Gastroesophageal sphincter (tissue), 4 donors: ENCODE measurements around the gene GCNT1. TPM values are rescaled to one million over a fixed set of nuclear protein-coding genes. Genes with fewer than 3 reads are reported as not detected.
"Not testable (repeated sequence)": the region's sequence is repeated elsewhere in the genome, so short reads cannot be mapped to it uniquely, and the experiment has no call there.

ENCODE experiments used
- ATAC-seq: fragments of 150-250 bp; one replicate; pipeline ENCODE4 v1.9.1; 2016; ENCODE audit warnings: mild to moderate bottlenecking, moderate library complexity
- H3K27ac ChIP-seq, 4 donors: fragments of 200-600 bp; sonication (generic) in 3 of 4; 1 replicate in 3 of 4; 2 replicates in 1 of 4; pipeline ENCODE4 v1.5.1; 2016 to 2019
- H3K27me3 ChIP-seq: fragments of 200-600 bp; sonication (generic); one replicate; pipeline ENCODE4 v1.5.1; 2019
- H3K36me3 ChIP-seq, 2 donors: fragments of 200-600 bp; sonication (generic); one replicate each; pipeline ENCODE4 v1.5.1; 2019; ENCODE audit warnings: control low read depth in 1 of 2
- H3K4me1 ChIP-seq, 3 donors: fragments of 200-600 bp; sonication (generic); 1 replicate in 2 of 3; 2 replicates in 1 of 3; pipeline ENCODE4 v1.5.1; 2016 to 2019; ENCODE audit warnings: control low read depth in 2 of 3
- H3K4me3 ChIP-seq, 2 donors: fragments of 200-600 bp; sonication (generic); one replicate each; pipeline ENCODE4 v1.5.1; 2019; ENCODE audit warnings: mild to moderate bottlenecking in 1 of 2, moderate library complexity in 1 of 2
- H3K9me3 ChIP-seq, 3 donors: fragments of 200-600 bp; sonication (generic); one replicate each; pipeline ENCODE4 v1.5.1; 2017 to 2019; ENCODE audit warnings: control low read depth in 2 of 3
- CTCF ChIP-seq, 4 experiments: fragments of 200-600 bp in 2 of 4; fragments of 450-650 bp in 2 of 4; sonication (generic) in 1 of 4; IDR thresholded peaks; one replicate each; pipeline ENCODE4 v1.5.1; 2017 to 2019; ENCODE audit warnings: antibody characterized with exemption in 4 of 4, mild to moderate bottlenecking in 2 of 4, moderate library complexity in 2 of 4
- EP300 ChIP-seq: sonication (generic); formaldehyde crosslinking; IDR thresholded peaks from one replicate; pipeline ENCODE4 v1.6.1; 2017; ENCODE audit warnings: antibody characterized with exemption, mild to moderate bottlenecking
- POLR2A ChIP-seq, 2 donors: fragments of 450-650 bp; IDR thresholded peaks; one replicate each; pipeline ENCODE4 v1.6.1; 2017; ENCODE audit warnings: antibody characterized with exemption in 2 of 2, mild to moderate bottlenecking in 2 of 2, moderate library complexity in 1 of 2
- POLR2AphosphoS5 ChIP-seq: sonication (generic); formaldehyde crosslinking; IDR thresholded peaks from one replicate; pipeline ENCODE4 v1.6.1; 2017; ENCODE audit warnings: antibody characterized with exemption
- WGBS, 2 donors: methylation state at CpG; one replicate each; pipeline ENCODE4 v1.1.5; 2018; ENCODE audit warnings: low coverage in 1 of 2; 5-methylcytosine and 5-hydroxymethylcytosine counted together
- total RNA-seq, 4 donors: library from RNA; depleted of rRNA; stranded (reverse); fragments of >200 nt; gene quantifications; one replicate each; pipeline ENCODE4 v1.1.0, GENCODE V29; 2016

The GCNT1 gene
- total RNA-seq, 4 donors from 2014 or later, result 2.0 to 5.7 (median 3.5) TPM

GRCh38 chr9:76486151-76486550 lies 27.2 kb downstream of the GCNT1 start:
- Histone ChIP-seq H3K27ac (no peak overlapping the region), H3K9me3 (no peaks in the 10 kb centered on the region), H3K4me3 (no peak overlapping the region), H3K27me3 (no peaks in the 10 kb centered on the region), H3K36me3 (no peaks in the 10 kb centered on the region), H3K4me1 (no peaks in the 10 kb centered on the region)
- no peak for ATAC-seq
- 77 to 85% methylated on average over 2 of the region's 2 CpGs for WGBS, 2 donors
- TF ChIP-seq CTCF (IDR thresholded peaks at IDR 0.05), result no peak
- no peak for TF ChIP-seq POLR2A (IDR thresholded peaks at IDR 0.05)
- no peak for TF ChIP-seq EP300
- no peak for TF ChIP-seq POLR2AphosphoS5

GRCh38 chr9:76490249-76490990 lies 31.4 kb downstream of the GCNT1 start:
- Histone ChIP-seq H3K27me3 (no peaks in the 10 kb centered on the region), H3K27ac (no peak overlapping the region), H3K9me3 (no peaks in the 10 kb centered on the region), H3K4me3 (no peak overlapping the region), H3K36me3 (no peaks in the 10 kb centered on the region), H3K4me1 (no peaks in the 10 kb centered on the region)
- no peak for TF ChIP-seq POLR2A (IDR thresholded peaks at IDR 0.05)
- TF ChIP-seq CTCF (IDR thresholded peaks at IDR 0.05), result no peak
- TF ChIP-seq EP300, result no peak
- TF ChIP-seq POLR2AphosphoS5, result no peak
- WGBS, 2 donors, result 89 to 93% methylated on average over 6 of the region's 6 CpGs
- ATAC-seq, result no peak

- not testable (repeated sequence) for ATAC-seq, H3K36me3 ChIP-seq, H3K4me3 ChIP-seq, H3K4me1 ChIP-seq, H3K27me3 ChIP-seq, H3K27ac ChIP-seq, H3K9me3 ChIP-seq
- 50 to 62% methylated on average over 1 of the region's 1 CpG for WGBS, 2 donors
These were observed 32.1 kb downstream of the GCNT1 start for GRCh38 chr9:76491056-76491455.

- not testable (repeated sequence) for H3K9me3 ChIP-seq, H3K36me3 ChIP-seq, ATAC-seq, H3K4me1 ChIP-seq, H3K4me3 ChIP-seq, H3K27ac ChIP-seq, H3K27me3 ChIP-seq
- WGBS, 2 donors, result 90 to 100% methylated on average over 1 of the region's 1 CpG
These were observed 34.5 kb downstream of the GCNT1 start for GRCh38 chr9:76493496-76493895.

GRCh38 chr9:76500061-76500460 lies 41.1 kb downstream of the GCNT1 start:
- Histone ChIP-seq H3K36me3 (no peaks in the 10 kb centered on the region), H3K4me1 (no peaks in the 10 kb centered on the region), H3K27ac (no peak overlapping the region), H3K27me3 (no peaks in the 10 kb centered on the region), H3K4me3 (no peak overlapping the region), H3K9me3 (no peaks in the 10 kb centered on the region)
- 78 to 100% methylated on average over 1 of the region's 1 CpG for WGBS, 2 donors
- no peak for TF ChIP-seq POLR2AphosphoS5
- ATAC-seq, result no peak

- ATAC-seq, result no peak
- no peaks in the 10 kb centered on the region for H3K9me3 ChIP-seq
- no peaks in the 10 kb centered on the region for H3K36me3 ChIP-seq
- WGBS, 2 donors, result 81 to 83% methylated on average over 3 to 6 of the region's 6 CpGs
- H3K4me3 ChIP-seq, result no peak overlapping the region
- H3K27me3 ChIP-seq, result no peaks in the 10 kb centered on the region
- no peak overlapping the region for H3K27ac ChIP-seq
- no peaks in the 10 kb centered on the region for H3K4me1 ChIP-seq
- no peak for TF ChIP-seq CTCF (IDR thresholded peaks at IDR 0.05)
- TF ChIP-seq POLR2AphosphoS5, result no peak
- TF ChIP-seq POLR2A (IDR thresholded peaks at IDR 0.05), result no peak
- no peak for TF ChIP-seq EP300
These were observed 43.8 kb downstream of the GCNT1 start for GRCh38 chr9:76502746-76503145.
